GM23248 (cell line): ENCODE data around the gene RPS29.

Experiments used
- EZH2 ChIP-seq: fragments of 200-600 bp; sonication (generic); IDR thresholded peaks from 2 replicates; pipeline ENCODE4 v1.6.1; 2018; ENCODE audit warnings: antibody characterized with exemption, mild to moderate bottlenecking; ENCODE audit not compliant: insufficient read depth, poor library complexity, severe bottlenecking
- EZH2phosphoT487 ChIP-seq: fragments of 200-600 bp; sonication (generic); IDR thresholded peaks from 2 replicates; pipeline ENCODE4 v1.6.1; 2018; ENCODE audit warnings: antibody characterized with exemption, moderate library complexity, mild to moderate bottlenecking, low read depth; ENCODE audit not compliant: insufficient read depth

- TF ChIP-seq EZH2phosphoT487 (no peak), EZH2 (no peak)
Measured at GRCh38 chr14:49574038-49574437, 12.1 kb downstream of the RPS29 start.
